Muscle of leg (tissue), 11 donors: ENCODE data around the gene CDH18. TPM values are rescaled to one million over a fixed set of nuclear protein-coding genes. Genes with fewer than 3 reads are reported as not detected.

ENCODE experiments used
- DNase-seq: peaks from one replicate; pipeline ENCODE4 v3.0.0; 2013
- H3K27ac ChIP-seq: one replicate; pipeline ENCODE4 v1.5.1; 2013; ENCODE audit warnings: mild to moderate bottlenecking, low read length, control low read depth
- H3K27me3 ChIP-seq: one replicate; pipeline ENCODE4 v1.6.1; 2013; ENCODE audit warnings: low read length; ENCODE audit not compliant: control insufficient read depth, insufficient read depth
- H3K36me3 ChIP-seq: one replicate; pipeline ENCODE4 v1.6.1; 2013; ENCODE audit warnings: low read length; ENCODE audit not compliant: control insufficient read depth, insufficient read depth
- H3K4me1 ChIP-seq: one replicate; pipeline ENCODE4 v1.6.1; 2013; ENCODE audit warnings: low read length; ENCODE audit not compliant: control insufficient read depth, insufficient read depth
- H3K4me3 ChIP-seq: one replicate; pipeline ENCODE4 v1.5.1; 2013; ENCODE audit warnings: low read length, control low read depth
- H3K9me3 ChIP-seq: replicated peaks from 2 replicates; pipeline ENCODE4 v1.6.1; 2013; ENCODE audit warnings: low read depth, low read length; ENCODE audit not compliant: control insufficient read depth
- WGBS: methylation state at CpG from one replicate; pipeline ENCODE4 v1.1.5; 2013; ENCODE audit warnings: missing lambda C conversion rate; ENCODE audit not compliant: insufficient coverage; 5-methylcytosine and 5-hydroxymethylcytosine counted together
- polyA plus RNA-seq, 8 donors: library from polyadenylated mRNA; unstranded; fragments of 120-200 nt; gene quantifications; one replicate each; pipeline versions ENCODE4 v1.2.1 to v1.2.3, GENCODE V29; 2013; ENCODE audit warnings: inconsistent platforms in 1 of 8, low replicate concordance in 1 of 8; ENCODE audit not compliant: insufficient read length in 8 of 8, insufficient read depth in 1 of 8
- total RNA-seq: library from RNA; stranded (reverse); fragments of 120-200 nt; gene quantifications from one replicate; pipeline ENCODE4 v1.2.4, GENCODE V29; 2013

The CDH18 gene
- total and polyA plus RNA-seq, 9 donors, result 7.6 to 20.2 (median 10.5) TPM

DNA sequence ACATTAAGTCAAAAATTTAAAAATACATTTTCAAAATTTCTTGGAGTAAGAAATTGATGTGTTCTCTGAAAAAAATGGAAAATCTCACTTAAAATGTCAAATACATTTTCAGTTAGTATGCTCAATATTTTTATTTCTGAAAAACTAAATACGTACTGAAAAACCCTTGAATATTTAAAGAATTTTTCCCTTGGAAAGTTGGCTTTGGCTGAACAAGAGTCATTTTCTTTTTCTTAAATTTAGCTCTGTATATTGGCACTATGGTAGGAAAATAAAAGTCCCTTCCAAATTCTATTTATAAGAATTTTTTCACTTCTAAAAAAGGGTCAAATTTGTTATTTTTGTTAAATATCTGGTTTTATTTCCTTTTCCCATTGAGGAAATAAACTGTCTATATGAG is 29.0 kb upstream of the CDH18 start:
- no peaks in the 10 kb centered on the region for H3K4me1 ChIP-seq
- no CpG with 5 or more reads among the region's 1 CpG for WGBS
- H3K27ac ChIP-seq, result peak overlapping the region; percentile 38
- H3K27me3 ChIP-seq, result no peaks in the 10 kb centered on the region
- H3K9me3 ChIP-seq, result peaks cover 8% of the 10 kb centered on the region
- DNase-seq, result peak; percentile 84
- no peaks in the 10 kb centered on the region for H3K36me3 ChIP-seq
- no peak overlapping the region for H3K4me3 ChIP-seq

GRCh38 chr5:20000416-20000815 is 12.4 kb upstream of the CDH18 start:
- Histone ChIP-seq H3K4me1 (no peaks in the 10 kb centered on the region), H3K27ac (no peak overlapping the region), H3K36me3 (no peaks in the 10 kb centered on the region), H3K9me3 (no peaks in the 10 kb centered on the region), H3K27me3 (no peaks in the 10 kb centered on the region), H3K4me3 (no peak overlapping the region)
- DNase-seq, result no peak

DNA sequence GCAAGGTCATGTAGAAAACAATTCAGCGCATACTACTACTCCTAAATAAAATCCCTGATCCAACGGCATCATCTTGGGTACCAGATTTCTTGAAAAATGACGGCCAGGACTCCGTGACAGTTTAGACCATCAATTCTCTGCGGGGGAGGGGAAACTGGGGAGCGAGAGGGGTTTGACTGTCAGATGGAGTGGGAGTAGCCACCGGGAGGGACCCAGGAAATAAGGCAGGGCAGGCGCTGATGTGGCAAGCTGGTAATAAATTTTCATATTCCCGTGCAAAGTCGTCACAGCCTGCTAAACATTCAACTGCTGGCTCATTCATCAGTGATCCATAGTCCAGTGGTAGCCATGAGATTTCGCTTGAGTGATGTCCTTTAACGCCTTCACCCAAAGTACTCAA is 457 bp upstream of the CDH18 start:
- H3K27ac ChIP-seq, result no peak overlapping the region
- H3K27me3 ChIP-seq, result peaks cover 6% of the 10 kb centered on the region
- DNase-seq, result no peak
- 10% methylated on average over 2 of the region's 12 CpGs for WGBS
- H3K4me1 ChIP-seq, result peaks cover 4% of the 10 kb centered on the region
- H3K36me3 ChIP-seq, result no peaks in the 10 kb centered on the region
- no peaks in the 10 kb centered on the region for H3K9me3 ChIP-seq
- H3K4me3 ChIP-seq, result peak overlapping the region; percentile 49

GRCh38 chr5:19986806-19987205 is 1.2 kb downstream of the CDH18 start:
- no CpG with 5 or more reads among the region's 2 CpGs for WGBS
- no peaks in the 10 kb centered on the region for H3K36me3 ChIP-seq
- no peak for DNase-seq

GRCh38 chr5:19986031-19986619 is 1.9 kb downstream of the CDH18 start:
- Histone ChIP-seq H3K9me3 (no peaks in the 10 kb centered on the region), H3K27ac (no peak overlapping the region), H3K27me3 (peaks cover 6% of the 10 kb centered on the region), H3K36me3 (no peaks in the 10 kb centered on the region), H3K4me1 (peaks cover 4% of the 10 kb centered on the region), H3K4me3 (no peak overlapping the region)
- peak; percentile 28 for DNase-seq
- no CpG with 5 or more reads among the region's 1 CpG for WGBS

More at GRCh38 chr5:19986806-19987205, 1.2 kb downstream of the CDH18 start:
- Histone ChIP-seq H3K9me3 (no peaks in the 10 kb centered on the region), H3K4me1 (peaks cover 4% of the 10 kb centered on the region), H3K27ac (no peak overlapping the region), H3K4me3 (no peak overlapping the region), H3K27me3 (peaks cover 6% of the 10 kb centered on the region)

DNA sequence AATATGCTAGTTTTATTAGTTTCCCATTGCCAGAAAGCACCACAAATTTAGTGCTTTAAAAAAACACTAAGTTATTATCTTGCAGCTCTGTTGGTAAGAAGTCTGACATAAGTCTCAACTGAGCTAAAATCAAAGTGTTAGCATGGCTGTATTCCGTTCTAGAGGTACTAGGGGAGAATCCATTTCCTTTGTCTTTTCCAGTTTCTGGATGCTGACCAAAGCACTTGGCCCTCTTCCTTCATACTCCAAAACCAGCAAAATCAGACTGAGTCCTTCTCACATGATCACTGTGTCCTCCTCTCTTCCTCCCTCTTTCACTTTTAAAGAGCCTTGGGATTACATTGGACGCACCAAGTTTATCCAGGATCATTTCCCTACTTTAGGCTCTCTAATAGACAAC is 9.5 kb downstream of the CDH18 start:
- H3K27ac ChIP-seq, result no peak overlapping the region
- no CpG with 5 or more reads among the region's 2 CpGs for WGBS
- H3K9me3 ChIP-seq, result no peaks in the 10 kb centered on the region

DNA sequence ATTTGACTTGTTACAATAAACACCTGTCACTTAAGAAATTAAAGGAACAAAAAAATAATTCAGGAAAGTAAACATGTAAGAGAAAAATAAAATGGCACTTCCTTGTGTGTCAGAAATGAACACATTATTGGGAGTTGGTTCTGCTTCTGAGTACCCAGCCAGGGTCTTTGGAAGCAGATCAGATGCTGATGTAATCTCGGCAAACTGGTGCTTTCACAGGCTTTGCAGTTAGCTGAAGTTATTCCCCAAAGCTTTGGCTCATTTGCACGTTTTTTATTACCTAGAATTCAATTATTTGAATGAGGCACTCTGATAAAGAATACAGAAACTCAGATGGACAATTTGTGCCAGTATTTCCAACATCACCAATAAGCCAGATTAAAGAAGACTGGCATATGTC is 10.9 kb downstream of the CDH18 start:
- no peak overlapping the region for H3K27ac ChIP-seq
- H3K4me3 ChIP-seq, result no peak overlapping the region
- no peaks in the 10 kb centered on the region for H3K4me1 ChIP-seq
- no peaks in the 10 kb centered on the region for H3K27me3 ChIP-seq
- no peaks in the 10 kb centered on the region for H3K9me3 ChIP-seq
- WGBS, result no CpG with 5 or more reads among the region's 2 CpGs
- no peaks in the 10 kb centered on the region for H3K36me3 ChIP-seq
- no peak for DNase-seq

More for the DNA sequence above, 9.5 kb downstream of the CDH18 start:
- Histone ChIP-seq H3K4me3 (no peak overlapping the region), H3K27me3 (no peaks in the 10 kb centered on the region), H3K36me3 (no peaks in the 10 kb centered on the region), H3K4me1 (no peaks in the 10 kb centered on the region)
- peak; percentile 70 for DNase-seq

DNA sequence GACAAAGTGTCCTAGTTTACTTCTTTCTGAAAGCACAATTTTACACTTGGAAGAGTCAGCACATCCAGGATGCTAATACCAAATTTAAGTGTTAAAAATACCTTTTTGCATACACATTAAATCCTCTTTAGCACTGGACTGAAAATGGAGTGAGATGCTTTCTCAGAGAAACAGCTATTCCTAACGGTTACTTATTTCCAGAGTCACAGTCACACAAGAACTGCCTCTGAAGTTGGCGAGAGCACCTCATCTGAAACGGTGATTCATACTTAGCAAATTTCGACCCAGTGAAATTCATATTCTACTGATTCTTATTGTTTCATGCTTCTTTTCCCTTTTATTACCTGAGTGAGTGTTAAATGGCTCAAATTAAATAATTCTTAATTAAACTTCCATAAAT is 12.2 kb downstream of the CDH18 start:
- whole genome bisulfite sequencing, result 33% methylated on average over 1 of the region's 4 CpGs
- no peaks in the 10 kb centered on the region for H3K27me3 ChIP-seq
- peak; percentile 21 for DNase-seq
- no peaks in the 10 kb centered on the region for H3K4me1 ChIP-seq
- H3K9me3 ChIP-seq, result no peaks in the 10 kb centered on the region
- no peaks in the 10 kb centered on the region for H3K36me3 ChIP-seq
- H3K4me3 ChIP-seq, result no peak overlapping the region
- no peak overlapping the region for H3K27ac ChIP-seq

- WGBS, result no CpG with 5 or more reads among the region's 11 CpGs
- DNase-seq, result no peak
- H3K4me1 ChIP-seq, result no peaks in the 10 kb centered on the region
- no peaks in the 10 kb centered on the region for H3K27me3 ChIP-seq
- H3K9me3 ChIP-seq, result no peaks in the 10 kb centered on the region
- no peaks in the 10 kb centered on the region for H3K36me3 ChIP-seq
- H3K27ac ChIP-seq, result no peak overlapping the region
- no peak overlapping the region for H3K4me3 ChIP-seq
Observed at GRCh38 chr5:19960451-19960850, 27.5 kb downstream of the CDH18 start.

DNA sequence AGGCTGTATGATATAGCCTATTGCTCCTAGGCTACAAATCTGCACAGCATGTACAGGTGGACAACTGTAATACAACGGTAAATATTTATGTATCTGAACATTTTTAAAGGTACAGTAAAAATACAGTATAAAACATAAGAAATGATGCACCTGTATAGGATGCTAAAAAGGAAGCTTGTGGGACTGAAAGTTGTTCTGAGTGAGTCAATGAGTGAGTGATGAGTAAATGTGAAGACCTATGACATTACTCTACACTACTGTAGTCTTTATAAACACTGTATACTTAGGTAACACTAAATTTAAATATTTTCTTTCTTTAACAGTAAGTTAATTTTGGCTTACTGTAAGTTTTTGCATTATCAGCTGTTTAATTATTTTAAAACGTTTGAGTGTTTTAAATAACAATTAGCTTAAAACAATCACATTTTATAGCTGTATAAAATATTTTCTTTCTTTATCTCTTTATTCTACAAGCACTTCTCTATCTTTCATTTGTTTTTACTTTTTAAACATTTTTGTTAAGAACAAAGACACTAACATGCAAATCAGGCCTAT is 28.1 kb downstream of the CDH18 start:
- H3K36me3 ChIP-seq, result no peaks in the 10 kb centered on the region
- no peak for DNase-seq
- H3K27me3 ChIP-seq, result no peaks in the 10 kb centered on the region
- H3K4me1 ChIP-seq, result no peaks in the 10 kb centered on the region
- no CpG with 5 or more reads among the region's 2 CpGs for WGBS
- H3K4me3 ChIP-seq, result no peak overlapping the region
- H3K27ac ChIP-seq, result no peak overlapping the region
- no peaks in the 10 kb centered on the region for H3K9me3 ChIP-seq

DNA sequence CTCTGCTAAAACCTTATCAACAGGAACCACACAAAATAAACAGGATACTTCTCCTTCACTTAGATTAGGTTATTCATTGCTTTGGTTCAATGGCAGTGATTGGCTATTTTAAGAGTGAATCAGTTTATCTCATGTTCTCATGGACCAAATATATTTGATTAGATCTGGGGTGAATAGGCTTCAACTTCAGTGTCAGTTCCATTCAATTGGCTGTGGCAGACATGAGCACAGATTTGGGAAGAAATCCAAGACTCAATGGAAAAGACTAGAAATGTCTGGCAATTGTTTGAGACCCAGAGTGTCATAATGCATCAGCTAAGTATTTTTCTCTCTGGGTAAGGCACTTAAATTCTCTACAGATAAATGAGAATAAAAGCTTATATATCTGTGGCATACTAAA is 37.1 kb downstream of the CDH18 start:
- H3K4me1 ChIP-seq, result no peaks in the 10 kb centered on the region
- no peak overlapping the region for H3K4me3 ChIP-seq
- DNase-seq, result peak; percentile 12
- no peaks in the 10 kb centered on the region for H3K9me3 ChIP-seq
- H3K27me3 ChIP-seq, result no peaks in the 10 kb centered on the region
- no peaks in the 10 kb centered on the region for H3K36me3 ChIP-seq
- H3K27ac ChIP-seq, result no peak overlapping the region
